Stimulated activated naive CD4-positive, alpha-beta T cell treated with Interleukin-2 at 50 U/mL for 16 hours (primary cell): ENCODE measurements around the gene MYOM3.

Source experiments
- DNase-seq: peaks from one replicate; lab custom pipeline; 2025; lab: John Stamatoyannopoulos, UW

Gene MYOM3

GRCh38 chr1:24138476-24139221, 26.7 kb upstream of the MYOM3 start:
- DNase-seq, result no peak

GRCh38 chr1:24136956-24137539, 25.1 kb upstream of the MYOM3 start:
- DNase-seq, result no peak

- no peak for DNase-seq
Measured at GRCh38 chr1:24134376-24134775, 22.4 kb upstream of the MYOM3 start.

GRCh38 chr1:24133819-24134218, 21.9 kb upstream of the MYOM3 start:
- DNase-seq, result no peak

- DNase-seq, result no peak
Measured at GRCh38 chr1:24130385-24130784, 18.4 kb upstream of the MYOM3 start.

- no peak for DNase-seq
Measured at GRCh38 chr1:24127801-24128363, 15.9 kb upstream of the MYOM3 start.

- DNase-seq, result no peak
Measured at GRCh38 chr1:24127134-24127800, 15.3 kb upstream of the MYOM3 start.

- no peak for DNase-seq
Measured at GRCh38 chr1:24126672-24127023, 14.7 kb upstream of the MYOM3 start.

GRCh38 chr1:24126018-24126671, 14.2 kb upstream of the MYOM3 start:
- DNase-seq, result no peak

- no peak for DNase-seq
Measured at GRCh38 chr1:24125456-24125855, 13.5 kb upstream of the MYOM3 start.

- no peak for DNase-seq
Measured at GRCh38 chr1:24124980-24125379, 13.0 kb upstream of the MYOM3 start.

- DNase-seq, result no peak
Measured at GRCh38 chr1:24123611-24124010, 11.7 kb upstream of the MYOM3 start.

- DNase-seq, result no peak
Measured at GRCh38 chr1:24122776-24123175, 10.8 kb upstream of the MYOM3 start.

- DNase-seq, result no peak
Measured at GRCh38 chr1:24121406-24121805, 9.5 kb upstream of the MYOM3 start.

GRCh38 chr1:24120965-24121364, 9.0 kb upstream of the MYOM3 start:
- no peak for DNase-seq

- DNase-seq, result no peak
Measured at GRCh38 chr1:24119859-24120756, 8.2 kb upstream of the MYOM3 start.

GRCh38 chr1:24119489-24119858, 7.5 kb upstream of the MYOM3 start:
- DNase-seq, result no peak

- DNase-seq, result no peak
Measured at GRCh38 chr1:24118410-24119242, 6.7 kb upstream of the MYOM3 start.

- no peak for DNase-seq
Measured at GRCh38 chr1:24117722-24118409, 5.9 kb upstream of the MYOM3 start.

GRCh38 chr1:24117132-24117531, 5.2 kb upstream of the MYOM3 start:
- no peak for DNase-seq
